GM13977 (cell line): Measurements from ENCODE around the gene ABI1.

Experiments used
- DNase-seq: peaks from one replicate; pipeline ENCODE4 v3.0.0; 2012; ENCODE audit warnings: low spot score
- CTCF ChIP-seq: IDR thresholded peaks from 2 replicates; pipeline ENCODE4 v1.5.1; 2012; ENCODE audit warnings: mild to moderate bottlenecking, control low read depth; ENCODE audit not compliant: insufficient read depth; ENCODE audit errors: extremely low read depth, missing control alignments
- in situ Hi-C: fragments of 300-500 bp; cut with MboI; formaldehyde crosslinking; loops from one replicate; pipeline ENCODE4 v1.12.0; 2022; ENCODE audit warnings: low sequenced_read_pairs, low pct_unique_long_range_greater_than_20kb, mixed read lengths, inconsistent platforms; ENCODE audit not compliant: unreplicated experiment

Gene ABI1

GRCh38 chr10:26844396-26844975 lies 16.3 kb downstream of the ABI1 start:
- TF ChIP-seq CTCF: no peak
- no peak for DNase-seq
- in situ Hi-C loops: no loop called here

- in situ Hi-C loops: no loop called here
- TF ChIP-seq CTCF: no peak
- DNase-seq: no peak
Observed at GRCh38 chr10:26843736-26844135, 17.0 kb downstream of the ABI1 start.

- no peak for DNase-seq
- in situ Hi-C loops: no loop called here
- TF ChIP-seq CTCF: no peak
Observed at GRCh38 chr10:26841733-26842317, 18.9 kb downstream of the ABI1 start.

GRCh38 chr10:26840938-26841732 lies 19.6 kb downstream of the ABI1 start:
- in situ Hi-C loops: no loop called here
- TF ChIP-seq CTCF: no peak
- DNase-seq: no peak

- DNase-seq: no peak
- TF ChIP-seq CTCF: no peak
- in situ Hi-C loops: no loop called here
Observed at GRCh38 chr10:26839966-26840627, 20.7 kb downstream of the ABI1 start.

- TF ChIP-seq CTCF: no peak
- DNase-seq: no peak
- in situ Hi-C loops: no loop called here
Observed at GRCh38 chr10:26837139-26837538, 23.6 kb downstream of the ABI1 start.
